ENCODE data around the gene ZMYND10.

DNA sequence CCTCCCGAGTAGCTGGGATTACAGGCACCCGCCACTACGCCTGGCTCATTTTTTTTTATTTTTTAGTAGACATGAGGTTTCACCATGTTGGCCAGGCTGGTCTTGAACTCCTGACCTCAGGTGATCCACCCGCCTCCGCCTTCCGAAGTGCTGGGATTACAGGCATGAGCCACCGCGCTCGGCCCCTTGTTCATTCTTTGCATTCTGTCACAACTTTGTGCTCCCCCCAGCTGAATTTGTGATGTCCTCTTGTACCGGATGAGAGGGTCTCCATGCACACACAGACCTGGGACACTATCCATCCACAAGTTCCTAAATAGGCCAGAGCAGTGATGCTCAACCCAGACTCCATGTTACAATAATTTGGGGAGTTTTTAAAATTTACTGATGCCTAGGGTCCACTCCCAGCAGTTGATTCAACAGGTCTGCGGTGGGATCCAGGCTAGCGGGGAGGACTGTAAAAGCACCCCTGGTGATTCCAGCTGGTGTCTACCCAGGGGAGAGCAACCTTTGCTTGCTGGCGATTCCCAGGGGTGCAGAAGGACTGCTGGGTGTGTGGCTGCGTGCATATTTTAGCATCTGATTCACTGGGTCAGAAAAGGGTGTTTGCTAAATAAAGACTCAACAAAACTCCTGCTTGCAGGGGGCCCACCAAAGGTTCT is 5.9 kb downstream of the ZMYND10 start:
- TF ChIP-seq, protein P1, sequence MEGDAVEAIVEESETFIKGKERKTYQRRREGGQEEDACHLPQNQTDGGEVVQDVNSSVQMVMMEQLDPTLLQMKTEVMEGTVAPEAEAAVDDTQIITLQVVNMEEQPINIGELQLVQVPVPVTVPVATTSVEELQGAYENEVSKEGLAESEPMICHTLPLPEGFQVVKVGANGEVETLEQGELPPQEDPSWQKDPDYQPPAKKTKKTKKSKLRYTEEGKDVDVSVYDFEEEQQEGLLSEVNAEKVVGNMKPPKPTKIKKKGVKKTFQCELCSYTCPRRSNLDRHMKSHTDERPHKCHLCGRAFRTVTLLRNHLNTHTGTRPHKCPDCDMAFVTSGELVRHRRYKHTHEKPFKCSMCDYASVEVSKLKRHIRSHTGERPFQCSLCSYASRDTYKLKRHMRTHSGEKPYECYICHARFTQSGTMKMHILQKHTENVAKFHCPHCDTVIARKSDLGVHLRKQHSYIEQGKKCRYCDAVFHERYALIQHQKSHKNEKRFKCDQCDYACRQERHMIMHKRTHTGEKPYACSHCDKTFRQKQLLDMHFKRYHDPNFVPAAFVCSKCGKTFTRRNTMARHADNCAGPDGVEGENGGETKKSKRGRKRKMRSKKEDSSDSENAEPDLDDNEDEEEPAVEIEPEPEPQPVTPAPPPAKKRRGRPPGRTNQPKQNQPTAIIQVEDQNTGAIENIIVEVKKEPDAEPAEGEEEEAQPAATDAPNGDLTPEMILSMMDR (IDR thresholded peaks at IDR 0.05): no peak
- TF ChIP-seq, protein P2, sequence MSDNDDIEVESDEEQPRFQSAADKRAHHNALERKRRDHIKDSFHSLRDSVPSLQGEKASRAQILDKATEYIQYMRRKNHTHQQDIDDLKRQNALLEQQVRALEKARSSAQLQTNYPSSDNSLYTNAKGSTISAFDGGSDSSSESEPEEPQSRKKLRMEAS (IDR thresholded peaks at IDR 0.05; ENCODE audit: low read depth): no peak
- TF ChIP-seq, protein P3, sequence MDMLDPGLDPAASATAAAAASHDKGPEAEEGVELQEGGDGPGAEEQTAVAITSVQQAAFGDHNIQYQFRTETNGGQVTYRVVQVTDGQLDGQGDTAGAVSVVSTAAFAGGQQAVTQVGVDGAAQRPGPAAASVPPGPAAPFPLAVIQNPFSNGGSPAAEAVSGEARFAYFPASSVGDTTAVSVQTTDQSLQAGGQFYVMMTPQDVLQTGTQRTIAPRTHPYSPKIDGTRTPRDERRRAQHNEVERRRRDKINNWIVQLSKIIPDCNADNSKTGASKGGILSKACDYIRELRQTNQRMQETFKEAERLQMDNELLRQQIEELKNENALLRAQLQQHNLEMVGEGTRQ (IDR thresholded peaks at IDR 0.05; ENCODE audit: borderline replicate concordance, low read depth, low read length): no peak
- TF ChIP-seq EP300 (IDR thresholded peaks at IDR 0.05; ENCODE audit: borderline replicate concordance in 1 of 2, low read depth in 1 of 2, low read length in 1 of 2) (no peak), RFX5 (IDR thresholded peaks at IDR 0.05; ENCODE audit: low read length) (no peak), TAF1 (IDR thresholded peaks at IDR 0.05; ENCODE audit: borderline replicate concordance, low read depth, low read length) (no peak), CHD2 (IDR thresholded peaks at IDR 0.05; ENCODE audit: low read length, partially characterized antibody) (no peak), MEF2A (IDR thresholded peaks at IDR 0.05; ENCODE audit: borderline replicate concordance, low read depth) (no peak), RAD21 (IDR thresholded peaks at IDR 0.05; ENCODE audit: low read length) (no peak), FOXM1 (IDR thresholded peaks at IDR 0.05; ENCODE audit: low read depth) (no peak), EZH2phosphoT487 (IDR thresholded peaks at IDR 0.05; ENCODE audit: borderline replicate concordance, low read depth) (no peak), JUND (IDR thresholded peaks at IDR 0.05) (no peak)
- TF ChIP-seq, protein P4, sequence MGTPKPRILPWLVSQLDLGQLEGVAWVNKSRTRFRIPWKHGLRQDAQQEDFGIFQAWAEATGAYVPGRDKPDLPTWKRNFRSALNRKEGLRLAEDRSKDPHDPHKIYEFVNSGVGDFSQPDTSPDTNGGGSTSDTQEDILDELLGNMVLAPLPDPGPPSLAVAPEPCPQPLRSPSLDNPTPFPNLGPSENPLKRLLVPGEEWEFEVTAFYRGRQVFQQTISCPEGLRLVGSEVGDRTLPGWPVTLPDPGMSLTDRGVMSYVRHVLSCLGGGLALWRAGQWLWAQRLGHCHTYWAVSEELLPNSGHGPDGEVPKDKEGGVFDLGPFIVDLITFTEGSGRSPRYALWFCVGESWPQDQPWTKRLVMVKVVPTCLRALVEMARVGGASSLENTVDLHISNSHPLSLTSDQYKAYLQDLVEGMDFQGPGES (IDR thresholded peaks at IDR 0.05; ENCODE audit: low read depth, low read length): no peak

Measured in SK-N-SH (cell line).